WTC11 (cell line): Measurements from ENCODE around the gene UMAD1. TPM values are rescaled to one million over a fixed set of nuclear protein-coding genes. Genes with fewer than 3 reads are reported as not detected.
A peak's percentile ranks its signal among the peaks of the same experiment; 100 is the strongest.

Experiments
- ATAC-seq: fragments of 200-7000 bp; cut with Tn5 transposase; 2 replicates; pipeline ENCODE4 v1.10.0; 2021; ENCODE audit warnings: mild to moderate bottlenecking, moderate library complexity
- CTCF ChIA-PET: fragments of 300-600 bp; sonication (Branson Sonifier 250); formaldehyde crosslinking; loops from one replicate; lab custom pipeline; 2021; ENCODE audit warnings: antibody characterized with exemption; lab: Charles Lee
- POLR2A ChIA-PET: fragments of 350-600 bp; sonication (Branson Sonifier 250); formaldehyde crosslinking; loops from one replicate; lab custom pipeline; 2021; ENCODE audit warnings: antibody characterized with exemption; lab: Charles Lee
- DNase-seq: peaks from one replicate; pipeline ENCODE4 v3.0.0; 2021; ENCODE audit warnings: low spot score
- H3K27ac Mint-ChIP-seq: 2 replicates; pipeline ENCODE4 v1.8.0; 2021; ENCODE audit warnings: mixed read lengths
- H3K27me3 Mint-ChIP-seq: 2 replicates; pipeline ENCODE4 v1.8.0; 2021; ENCODE audit warnings: low read depth, mild to moderate bottlenecking, moderate library complexity, mixed read lengths
- H3K36me3 Mint-ChIP-seq: 2 replicates; pipeline ENCODE4 v1.8.0; 2021; ENCODE audit warnings: mixed read lengths
- H3K4me1 Mint-ChIP-seq: 2 replicates; pipeline ENCODE4 v1.8.0; 2022; ENCODE audit warnings: mixed read lengths
- H3K4me3 Mint-ChIP-seq: 2 replicates; pipeline ENCODE4 v1.8.0; 2021; ENCODE audit warnings: mild to moderate bottlenecking, moderate library complexity, mixed read lengths
- H3K9me3 Mint-ChIP-seq: 2 replicates; pipeline ENCODE4 v1.8.0; 2021; ENCODE audit warnings: mixed read lengths
- AR ChIP-seq: fragments of 250-450 bp; sonication (Bioruptor Pico); IDR thresholded peaks from 2 replicates; pipeline ENCODE4 v1.9.0; 2021; ENCODE audit warnings: mild to moderate bottlenecking
- CBFB ChIP-seq: sonication (generic); formaldehyde crosslinking; IDR thresholded peaks from 2 replicates; pipeline ENCODE4 v1.8.1; 2022; ENCODE audit warnings: mild to moderate bottlenecking, low read depth, missing genetic modification reagents
- CREM ChIP-seq: sonication (generic); formaldehyde crosslinking; IDR thresholded peaks from 2 replicates; pipeline ENCODE4 v1.8.1; 2022; ENCODE audit warnings: mild to moderate bottlenecking, missing genetic modification reagents, moderate library complexity
- E2F5 ChIP-seq: sonication (generic); formaldehyde crosslinking; IDR thresholded peaks from 2 replicates; pipeline ENCODE4 v1.8.1; 2022; ENCODE audit warnings: mild to moderate bottlenecking, moderate library complexity, missing genetic modification reagents
- ELF4 ChIP-seq: sonication (generic); formaldehyde crosslinking; IDR thresholded peaks from 2 replicates; pipeline ENCODE4 v1.8.1; 2022; ENCODE audit warnings: low read depth, mild to moderate bottlenecking, moderate library complexity, missing genetic modification reagents
- ETV6 ChIP-seq: sonication (generic); formaldehyde crosslinking; IDR thresholded peaks from 2 replicates; pipeline ENCODE4 v1.8.1; 2022; ENCODE audit warnings: mild to moderate bottlenecking, missing genetic modification reagents
- GTF2I ChIP-seq: fragments of 250-450 bp; sonication (Bioruptor Pico); conservative IDR thresholded peaks from 2 replicates; pipeline ENCODE4 v1.4.0; 2021; ENCODE audit warnings: mild to moderate bottlenecking
- HMGA2 ChIP-seq: fragments of 250-450 bp; sonication (Bioruptor Pico); IDR thresholded peaks from 2 replicates; pipeline ENCODE4 v1.4.0; 2021; ENCODE audit warnings: mild to moderate bottlenecking, moderate library complexity
- IRF1 ChIP-seq: sonication (generic); formaldehyde crosslinking; IDR thresholded peaks from 2 replicates; pipeline ENCODE4 v1.8.0; 2023; ENCODE audit warnings: missing genetic modification reagents
- KAT7 ChIP-seq: sonication (generic); formaldehyde crosslinking; IDR thresholded peaks from 2 replicates; pipeline ENCODE4 v1.8.1; 2023; ENCODE audit warnings: missing genetic modification reagents, mild to moderate bottlenecking, borderline replicate concordance
- MAX ChIP-seq: sonication (generic); formaldehyde crosslinking; IDR thresholded peaks from 2 replicates; pipeline ENCODE4 v1.8.0; 2022; ENCODE audit warnings: mild to moderate bottlenecking, missing genetic modification reagents
- MYBL2 ChIP-seq: sonication (generic); formaldehyde crosslinking; IDR thresholded peaks from 2 replicates; pipeline ENCODE4 v1.8.1; 2023; ENCODE audit warnings: mild to moderate bottlenecking, moderate library complexity, missing genetic modification reagents
- PRRX2 ChIP-seq: fragments of 250-450 bp; sonication (Bioruptor Pico); IDR thresholded peaks from 2 replicates; pipeline ENCODE4 v1.8.0; 2021; ENCODE audit warnings: mild to moderate bottlenecking
- RORB ChIP-seq: fragments of 250-450 bp; sonication (Bioruptor Pico); IDR thresholded peaks from 2 replicates; pipeline ENCODE4 v1.9.0; 2021; ENCODE audit warnings: mild to moderate bottlenecking
- SMAD3 ChIP-seq: sonication (generic); formaldehyde crosslinking; IDR thresholded peaks from 2 replicates; pipeline ENCODE4 v1.8.0; 2022; ENCODE audit warnings: missing genetic modification reagents, mild to moderate bottlenecking, borderline replicate concordance
- SP1 ChIP-seq: sonication (generic); formaldehyde crosslinking; conservative IDR thresholded peaks from 2 replicates; pipeline ENCODE4 v1.8.1; 2022; ENCODE audit warnings: missing genetic modification reagents
- TEAD1 ChIP-seq: sonication (generic); formaldehyde crosslinking; IDR thresholded peaks from 2 replicates; pipeline ENCODE4 v1.8.0; 2022; ENCODE audit warnings: mild to moderate bottlenecking, missing genetic modification reagents
- TEAD4 ChIP-seq: sonication (generic); formaldehyde crosslinking; IDR thresholded peaks from 2 replicates; pipeline ENCODE4 v1.8.0; 2022; ENCODE audit warnings: mild to moderate bottlenecking, missing genetic modification reagents
- USF2 ChIP-seq: sonication (generic); formaldehyde crosslinking; IDR thresholded peaks from 2 replicates; pipeline ENCODE4 v1.8.1; 2023; ENCODE audit warnings: mild to moderate bottlenecking, missing genetic modification reagents, moderate library complexity
- ZNF232 ChIP-seq: sonication (generic); formaldehyde crosslinking; IDR thresholded peaks from 2 replicates; pipeline ENCODE4 v1.8.0; 2022; ENCODE audit warnings: mild to moderate bottlenecking, missing genetic modification reagents
- ZNF281 ChIP-seq: sonication (generic); formaldehyde crosslinking; IDR thresholded peaks from 2 replicates; pipeline ENCODE4 v1.8.0; 2023; ENCODE audit warnings: mild to moderate bottlenecking, missing genetic modification reagents
- ZNF317 ChIP-seq: sonication (generic); formaldehyde crosslinking; IDR thresholded peaks from 2 replicates; pipeline ENCODE4 v1.8.1; 2023; ENCODE audit warnings: low read depth, mild to moderate bottlenecking, moderate library complexity, missing genetic modification reagents, borderline replicate concordance
- ZNF396 ChIP-seq: fragments of 250-450 bp; sonication (Bioruptor Pico); IDR thresholded peaks from 2 replicates; pipeline ENCODE4 v1.8.0; 2021; ENCODE audit warnings: mild to moderate bottlenecking, moderate library complexity, borderline replicate concordance
- total RNA-seq: library from RNA; stranded (reverse); gene quantifications from 3 replicates; pipeline ENCODE4 v1.2.3, GENCODE V29; 2021

UMAD1 gene
- total RNA-seq, 1 experiment from 2014 or later: 13.0 TPM

- TF ChIP-seq ZNF232 (CRISPR knock-in tag): no peak
- Mint-ChIP-seq H3K4me3 (no peak overlapping the region), H3K36me3 (no peaks in the 10 kb centered on the region), H3K27me3 (no peaks in the 10 kb centered on the region), H3K9me3 (no peaks in the 10 kb centered on the region), H3K4me1 (peaks cover 9% of the 10 kb centered on the region), H3K27ac (peak overlapping the region; percentile 5; the same call in 1 of the 2 replicates)
- DNase-seq (no peak), ATAC-seq (no peak)
- ChIA-PET POLR2A (no interaction called here), CTCF (no interaction called here)
Observed at GRCh38 chr7:7779888-7780287, 139.3 kb downstream of the UMAD1 start.

- CTCF ChIA-PET: interaction anchor here (0.7 kb wide), 1 partner anchor 58 kb away, joined by 3 read pairs; no protein-coding TSS in a partner anchor
- no peaks in the 10 kb centered on the region for H3K27me3 Mint-ChIP-seq
- TF ChIP-seq TEAD4 (CRISPR knock-in tag) (no peak), MAX (CRISPR knock-in tag) (no peak), HMGA2 (CRISPR knock-in tag) (no peak), RORB (CRISPR knock-in tag) (no peak)
- TF ChIP-seq, all 79 proteins: peak for 0
- POLR2A ChIA-PET: no interaction called here
- Mint-ChIP-seq H3K36me3 (no peaks in the 10 kb centered on the region), H3K9me3 (no peaks in the 10 kb centered on the region), H3K4me3 (no peak overlapping the region), H3K27ac (no peak overlapping the region), H3K4me1 (peaks cover 11% of the 10 kb centered on the region)
- no peak for ATAC-seq
- DNase-seq: no peak
Observed at GRCh38 chr7:7783001-7783400, 142.4 kb downstream of the UMAD1 start.

- no peaks in the 10 kb centered on the region for H3K36me3 Mint-ChIP-seq
- H3K27ac Mint-ChIP-seq: no peak overlapping the region
- ChIA-PET CTCF (no interaction called here), POLR2A (no interaction called here)
- no peaks in the 10 kb centered on the region for H3K9me3 Mint-ChIP-seq
- ATAC-seq: no peak
- H3K27me3 Mint-ChIP-seq: no peaks in the 10 kb centered on the region
- peaks cover 18% of the 10 kb centered on the region for H3K4me1 Mint-ChIP-seq
- no peak for DNase-seq
- H3K4me3 Mint-ChIP-seq: no peak overlapping the region
- TF ChIP-seq PRRX2 (no peak), ZNF281 (CRISPR knock-in tag) (no peak), USF2 (CRISPR knock-in tag) (no peak), ZNF317 (CRISPR knock-in tag) (no peak), CREM (CRISPR knock-in tag) (no peak), ELF4 (no peak), IRF1 (no peak), TEAD1 (CRISPR knock-in tag) (no peak), GTF2I (CRISPR knock-in tag) (no peak), KAT7 (no peak), SP1 (CRISPR knock-in tag) (no peak), CBFB (CRISPR knock-in tag) (no peak), MYBL2 (no peak), RORB (CRISPR knock-in tag) (no peak), ZNF396 (CRISPR knock-in tag) (no peak), E2F5 (no peak), SMAD3 (CRISPR knock-in tag) (no peak), ETV6 (CRISPR knock-in tag) (no peak), AR (CRISPR knock-in tag) (no peak)
Observed at GRCh38 chr7:7785344-7785973, 144.9 kb downstream of the UMAD1 start.
